H1 (cell line): ENCODE results near the gene BCL2L1. TPM values are rescaled to one million over a fixed set of nuclear protein-coding genes. Genes with fewer than 3 reads are reported as not detected.

ENCODE experiments used
- CTCF ChIA-PET: fragments of 300-600 bp; sonication (Branson Sonifier 250); formaldehyde crosslinking; loops from one replicate; lab custom pipeline; 2021; ENCODE audit not compliant: partially characterized antibody; lab: Charles Lee
- POLR2A ChIA-PET: fragments of 300-600 bp; sonication (Branson Sonifier 250); formaldehyde crosslinking; loops from one replicate; lab custom pipeline; 2021; ENCODE audit warnings: inconsistent platforms; ENCODE audit not compliant: partially characterized antibody; lab: Charles Lee
- DNase-seq, 2 experiments: peaks; one replicate each; pipeline versions ENCODE4 v3.0.0 to v3.0.0-alpha.2; 2010 to 2022; ENCODE audit warnings: low spot score in 2 of 2, low read depth in 1 of 2, mixed read lengths in 1 of 2
- FAIRE-seq: peaks from 2 replicates; lab custom pipeline; 2011; peaks lifted over from hg19 to GRCh38; lab: Jason Lieb, UNC
- H2AFZ ChIP-seq: 2 replicates; pipeline ENCODE4 v1.8.1; 2012; ENCODE audit warnings: low read length, inconsistent platforms
- H2AK5ac ChIP-seq: 2 replicates; pipeline ENCODE4 v1.6.1; 2013; ENCODE audit warnings: low read depth, low read length
- H2BK120ac ChIP-seq: replicated peaks from 2 replicates; pipeline ENCODE3; 2013; ENCODE audit warnings: low read depth, low read length, inconsistent platforms
- H2BK12ac ChIP-seq: 2 replicates; pipeline ENCODE4 v1.6.1; 2013; ENCODE audit warnings: low read depth, low read length
- H2BK15ac ChIP-seq: 2 replicates; pipeline ENCODE4 v1.6.1; 2013; ENCODE audit warnings: low read length
- H2BK20ac ChIP-seq: 2 replicates; pipeline ENCODE4 v1.6.1; 2013; ENCODE audit warnings: low read length
- H2BK5ac ChIP-seq: 2 replicates; pipeline ENCODE4 v1.6.1; 2013; ENCODE audit warnings: low read depth, low read length
- H3K14ac ChIP-seq: 2 replicates; pipeline ENCODE4 v1.6.1; 2013; ENCODE audit warnings: inconsistent platforms; ENCODE audit not compliant: insufficient read length
- H3K18ac ChIP-seq: 2 replicates; pipeline ENCODE4 v1.6.1; 2013; ENCODE audit warnings: low read length; ENCODE audit errors: extremely low read depth
- H3K23ac ChIP-seq: 2 replicates; pipeline ENCODE4 v1.6.1; 2013; ENCODE audit warnings: inconsistent platforms; ENCODE audit not compliant: insufficient read length
- H3K23me2 ChIP-seq: 2 replicates; pipeline ENCODE4 v1.6.1; 2013; ENCODE audit warnings: low read depth, low read length
- H3K27ac ChIP-seq: 2 replicates; pipeline ENCODE4 v1.6.1; 2011; ENCODE audit warnings: low read depth, low read length, inconsistent platforms
- H3K27me3 ChIP-seq, 4 experiments: replicated peaks in 1 of 4; 1 replicate in 1 of 4; 2 replicates in 3 of 4; pipeline versions ENCODE4 v1.6.1 to v1.8.1; 2011 to 2013; ENCODE audit warnings: low read length in 3 of 4, mild to moderate bottlenecking in 3 of 4, inconsistent platforms in 2 of 4, mixed read lengths in 2 of 4, moderate library complexity in 1 of 4; ENCODE audit not compliant: control insufficient read depth in 3 of 4, insufficient read depth in 3 of 4; ENCODE audit errors: extremely low read depth in 1 of 4
- H3K36me3 ChIP-seq, 4 experiments: 2 replicates each; pipeline versions ENCODE4 v1.6.1 to v1.8.1; 2011 to 2013; ENCODE audit warnings: mild to moderate bottlenecking in 4 of 4, low read length in 3 of 4, moderate library complexity in 2 of 4, control low read depth in 1 of 4, inconsistent platforms in 1 of 4; ENCODE audit not compliant: insufficient read depth in 4 of 4, control insufficient read depth in 2 of 4
- H3K4ac ChIP-seq: replicated peaks from 2 replicates; pipeline ENCODE3; 2013; ENCODE audit warnings: low read length, low read depth, mixed read lengths, inconsistent platforms; ENCODE audit not compliant: insufficient read length
- H3K4me1 ChIP-seq, 4 experiments: replicated peaks in 1 of 4; 1 replicate in 1 of 4; 2 replicates in 3 of 4; pipeline versions ENCODE4 v1.6.1 to v1.8.1; 2011 to 2013; ENCODE audit warnings: low read length in 3 of 4, inconsistent platforms in 2 of 4, mixed read lengths in 1 of 4; ENCODE audit not compliant: insufficient read depth in 4 of 4, control insufficient read depth in 3 of 4
- H3K4me2 ChIP-seq, 2 experiments: 2 replicates each; pipeline versions ENCODE4 v1.6.1 to v1.8.1; 2011 to 2013; ENCODE audit warnings: low read depth in 2 of 2, low read length in 2 of 2, control low read depth in 1 of 2, inconsistent platforms in 1 of 2, mild to moderate bottlenecking in 1 of 2; ENCODE audit not compliant: insufficient read depth in 1 of 2
- H3K4me3 ChIP-seq, 4 experiments: fragments of 200-600, 300-600 bp in 1 of 4; sonication (generic), shearing (Covaris generic), sonication (Bioruptor Twin) in 1 of 4; 2 replicates each; pipeline versions ENCODE4 v1.5.1 to v1.8.1; 2011 to 2016; ENCODE audit warnings: low read length in 4 of 4, low read depth in 3 of 4, control low read depth in 2 of 4, inconsistent platforms in 2 of 4, mild to moderate bottlenecking in 2 of 4, mixed read lengths in 1 of 4, moderate library complexity in 1 of 4; ENCODE audit not compliant: insufficient read depth in 2 of 4; ENCODE audit errors: extremely low read depth in 1 of 4
- H3K56ac ChIP-seq: replicated peaks from 2 replicates; pipeline ENCODE3; 2013; ENCODE audit warnings: low read depth, mild to moderate bottlenecking, mixed read lengths, low read length, inconsistent platforms; ENCODE audit not compliant: insufficient read length
- H3K79me1 ChIP-seq: 2 replicates; pipeline ENCODE4 v1.6.1; 2013; ENCODE audit warnings: low read depth, low read length, control low read depth
- H3K79me2 ChIP-seq, 2 experiments: 2 replicates each; pipeline versions ENCODE4 v1.6.1 to v1.8.1; 2012 to 2013; ENCODE audit warnings: low read length in 2 of 2, mild to moderate bottlenecking in 2 of 2, inconsistent platforms in 1 of 2; ENCODE audit not compliant: insufficient read depth in 2 of 2, control insufficient read depth in 1 of 2
- H3K9ac ChIP-seq, 4 experiments: replicated peaks in 1 of 4; 1 replicate in 1 of 4; 2 replicates in 3 of 4; pipeline versions ENCODE4 v1.6.1 to v1.8.1; 2011 to 2013; ENCODE audit warnings: low read depth in 3 of 4, low read length in 3 of 4, control low read depth in 2 of 4, mild to moderate bottlenecking in 2 of 4, moderate library complexity in 2 of 4, inconsistent platforms in 1 of 4; ENCODE audit errors: extremely low read depth in 1 of 4
- H3K9me3 ChIP-seq, 2 experiments: 2 replicates each; pipeline versions ENCODE4 v1.6.1 to v1.8.1; 2012 to 2013; ENCODE audit warnings: mild to moderate bottlenecking in 2 of 2, moderate library complexity in 2 of 2, control low read depth in 1 of 2, inconsistent platforms in 1 of 2, low read depth in 1 of 2, low read length in 1 of 2, mixed read lengths in 1 of 2; ENCODE audit not compliant: insufficient read depth in 2 of 2
- H4K20me1 ChIP-seq, 2 experiments: replicated peaks in 1 of 2; 2 replicates each; pipeline versions ENCODE3 to v1.8.1; 2011 to 2013; ENCODE audit warnings: inconsistent platforms in 2 of 2, low read length in 2 of 2, mild to moderate bottlenecking in 1 of 2; ENCODE audit not compliant: insufficient read depth in 2 of 2, control insufficient read depth in 1 of 2
- H4K5ac ChIP-seq: 2 replicates; pipeline ENCODE4 v1.6.1; 2013; ENCODE audit warnings: low read length, low read depth, mixed read lengths, inconsistent platforms; ENCODE audit not compliant: insufficient read length
- H4K8ac ChIP-seq: 2 replicates; pipeline ENCODE4 v1.8.0; 2013; ENCODE audit warnings: mild to moderate bottlenecking, moderate library complexity, low read length, inconsistent platforms; ENCODE audit not compliant: insufficient read depth; ENCODE audit errors: extremely low read depth
- H4K91ac ChIP-seq: replicated peaks from 2 replicates; pipeline ENCODE3; 2013; ENCODE audit warnings: low read length, mixed read lengths, inconsistent platforms; ENCODE audit not compliant: insufficient read length
- ASH2L ChIP-seq: fragments of 200-600, 300-600 bp; sonication (generic); IDR thresholded peaks from one replicate; pipeline ENCODE4 v1.7.1; 2017; ENCODE audit warnings: low read length
- ATF2 ChIP-seq: IDR thresholded peaks from 2 replicates; pipeline ENCODE4 v1.6.1; 2012; ENCODE audit warnings: low read length, inconsistent platforms
- EZH2 ChIP-seq: fragments of 200-600 bp; sonication (generic); IDR thresholded peaks from 2 replicates; pipeline ENCODE4 v1.7.1; 2012; ENCODE audit warnings: low read depth, mild to moderate bottlenecking, moderate library complexity, low read length, inconsistent platforms; ENCODE audit not compliant: severe bottlenecking
- FOSL1 ChIP-seq: IDR thresholded peaks from 2 replicates; pipeline ENCODE4 v1.6.1; 2011; ENCODE audit warnings: mild to moderate bottlenecking, low read depth, low read length, moderate library complexity; ENCODE audit not compliant: insufficient read depth
- KDM5A ChIP-seq: fragments of 200-600 bp; IDR thresholded peaks from 2 replicates; pipeline ENCODE4 v1.7.1; 2012; ENCODE audit warnings: mild to moderate bottlenecking, low read length, inconsistent platforms, mixed read lengths
- POU5F1 ChIP-seq: IDR thresholded peaks from 2 replicates; pipeline ENCODE4 v1.6.1; 2011; ENCODE audit warnings: low read depth, mild to moderate bottlenecking, low read length, moderate library complexity
- RAD21 ChIP-seq, 2 experiments: IDR thresholded peaks in 1 of 2; conservative IDR thresholded peaks in 1 of 2; 2 replicates each; pipeline ENCODE4 v1.6.1; 2011; ENCODE audit warnings: low read depth in 2 of 2, low read length in 2 of 2, improper control_type of control experiment in 1 of 2, inconsistent platforms in 1 of 2, mild to moderate bottlenecking in 1 of 2, moderate library complexity in 1 of 2
- RNF2 ChIP-seq: fragments of 200-900, 300-1000 bp; sonication (generic); IDR thresholded peaks from 2 replicates; pipeline ENCODE4 v1.7.1; 2016; ENCODE audit warnings: borderline replicate concordance, low read depth, mild to moderate bottlenecking, antibody characterized with exemption, low read length; ENCODE audit not compliant: poor library complexity, severe bottlenecking; ENCODE audit errors: missing control alignments
- WGBS, 2 experiments: shearing (Covaris generic) in 1 of 2; methylation state at CpG; one replicate each; pipeline versions ENCODE4 v1.1.6 to v1.1.7; 2013 to 2015; ENCODE audit warnings: low lambda C conversion rate in 2 of 2, mixed read lengths in 2 of 2, inconsistent platforms in 1 of 2, low coverage in 1 of 2, missing lambda C conversion rate in 1 of 2; ENCODE audit not compliant: insufficient replicate concordance in 2 of 2, insufficient coverage in 1 of 2, insufficient read length in 1 of 2; ENCODE audit errors: extremely low coverage in 1 of 2, missing lambda C conversion rate in 1 of 2; 5-methylcytosine and 5-hydroxymethylcytosine counted together
- polyA plus RNA-seq, 7 experiments: library from polyadenylated mRNA; depleted of rRNA in 3 of 7; stranded (reverse) in 5 of 7; unstranded in 2 of 7; fragments of >200 nt in 5 of 7; fragments of 200-250 nt in 2 of 7; gene quantifications; 1 replicate in 5 of 7; 2 replicates in 1 of 7; 4 replicates in 1 of 7; pipeline versions ENCODE4 v1.2.1 to v1.2.3, GENCODE V29; 2011 to 2013; ENCODE audit warnings: missing spikeins in 2 of 7, mixed read lengths in 2 of 7
- total RNA-seq: library from RNA; stranded (reverse); fragmentation: NEBNext Ultra II Directional; extraction: Animal tissue kit (Norgen Biotek cat#: 25700); gene quantifications from 2 replicates; pipeline ENCODE4 v1.2.1, GENCODE V29; 2021

Gene BCL2L1
- total and polyA plus RNA-seq, 2 of the 8 experiments (the other 6 are each of a cell fraction or from before 2014, with no cell fraction given) = 64.9 to 66.1 TPM

- H2AK5ac ChIP-seq = peak overlapping the region; percentile 32; the same call in 1 of the 2 replicates
- H3K27me3 ChIP-seq = no peaks in the 10 kb centered on the region
- H3K56ac ChIP-seq = no peak overlapping the region
- H3K4me3 ChIP-seq = peak overlapping the region in 1 of 4 experiments; percentile 68; a peak in 4 of 8 replicates
- no peak overlapping the region for H3K18ac ChIP-seq
- peaks cover 20 to 41% (median 38%) of the 10 kb centered on the region in 4 experiments for H3K4me1 ChIP-seq
- no peak overlapping the region for H2AFZ ChIP-seq
- no peaks in the 10 kb centered on the region for H3K9me3 ChIP-seq
- DNase-seq = no peak
- peak overlapping the region; percentile 22 for H2BK120ac ChIP-seq
- no peak overlapping the region for H4K5ac ChIP-seq
- peaks cover 0 to 6% of the 10 kb centered on the region in 2 experiments for H4K20me1 ChIP-seq
- H3K23me2 ChIP-seq = peaks cover 4% of the 10 kb centered on the region
- 92% methylated on average over 6 of the region's 6 CpGs; no CpG with 5 or more reads in 1 of the 2 experiments for WGBS, 2 experiments
- CTCF ChIA-PET = interaction anchor here (0.7 to 8.6 kb wide), 9 partner anchors 13 to 87 kb away, joined by 3 to 151 read pairs (median 5); no protein-coding TSS in a partner anchor
- H3K4me2 ChIP-seq = peak overlapping the region; percentile 84 to 88
- peaks cover 2% of the 10 kb centered on the region; the same call in 1 of the 2 replicates for H3K79me1 ChIP-seq
- peaks cover 13 to 78% of the 10 kb centered on the region in 2 experiments for H3K79me2 ChIP-seq
- no peak overlapping the region for H4K8ac ChIP-seq
- H3K27ac ChIP-seq = 0 out of 2 replicates have a peak overlapping the region, but pooled peaks have one; percentile 13
- H2BK15ac ChIP-seq = peak overlapping the region; percentile 73; the same call in 1 of the 2 replicates
- H2BK20ac ChIP-seq = no peak overlapping the region
- H3K4ac ChIP-seq = no peak overlapping the region
- peaks cover 0 to 12% (median 9%) of the 10 kb centered on the region in 4 experiments; a peak in 7 of 8 replicates for H3K36me3 ChIP-seq
- H2BK12ac ChIP-seq = peak overlapping the region; percentile 94; the same call in 1 of the 2 replicates
- H4K91ac ChIP-seq = peak overlapping the region; percentile 9
- POLR2A ChIA-PET = interaction anchor here (0.9 to 9.7 kb wide), 11 partner anchors 8 to 112 kb away, joined by 3 to 108 read pairs (median 7); no protein-coding TSS in a partner anchor
- H3K14ac ChIP-seq = no peak overlapping the region
- H2BK5ac ChIP-seq = peak overlapping the region; percentile 10; the same call in 1 of the 2 replicates
- H3K9ac ChIP-seq = no peak overlapping the region; a peak in 1 of 7 replicates
- no peak overlapping the region for H3K23ac ChIP-seq
- FAIRE-seq = no peak
- TF ChIP-seq POU5F1 (no peak), FOSL1 (no peak), EZH2 (no peak), ASH2L (no peak), RNF2 (no peak), RAD21 (IDR thresholded peaks at IDR 0.05 in 1 of 2, conservative IDR thresholded peaks at IDR 0.05 in 1 of 2; ENCODE audit: low read depth in 2 of 2, low read length in 2 of 2) (no peak), ATF2 (no peak), KDM5A (no peak)
Measured at GRCh38 chr20:31718952-31719643, 3.6 kb downstream of the BCL2L1 start.
